Cardiac fibroblast (primary cell): Measurements from ENCODE around the gene C10orf90.

Source experiments
- DNase-seq, 2 donors: peaks; one replicate each; pipeline versions ENCODE4 v3.0.0 to v3.0.0-alpha.2; 2010; ENCODE audit warnings: low read depth in 2 of 2
- H3K4me3 ChIP-seq, 2 donors: replicated peaks in 1 of 2; 1 replicate in 1 of 2; 2 replicates in 1 of 2; pipeline ENCODE4 v1.5.1; 2011; ENCODE audit warnings: low read depth in 2 of 2, low read length in 2 of 2, mild to moderate bottlenecking in 2 of 2, moderate library complexity in 1 of 2
- TF ChIP-seq, protein P1 (sequence below): IDR thresholded peaks from one replicate; pipeline ENCODE4 v1.5.1; 2011; ENCODE audit warnings: low read depth, mild to moderate bottlenecking, low read length, inconsistent platforms

The C10orf90 gene

DNA sequence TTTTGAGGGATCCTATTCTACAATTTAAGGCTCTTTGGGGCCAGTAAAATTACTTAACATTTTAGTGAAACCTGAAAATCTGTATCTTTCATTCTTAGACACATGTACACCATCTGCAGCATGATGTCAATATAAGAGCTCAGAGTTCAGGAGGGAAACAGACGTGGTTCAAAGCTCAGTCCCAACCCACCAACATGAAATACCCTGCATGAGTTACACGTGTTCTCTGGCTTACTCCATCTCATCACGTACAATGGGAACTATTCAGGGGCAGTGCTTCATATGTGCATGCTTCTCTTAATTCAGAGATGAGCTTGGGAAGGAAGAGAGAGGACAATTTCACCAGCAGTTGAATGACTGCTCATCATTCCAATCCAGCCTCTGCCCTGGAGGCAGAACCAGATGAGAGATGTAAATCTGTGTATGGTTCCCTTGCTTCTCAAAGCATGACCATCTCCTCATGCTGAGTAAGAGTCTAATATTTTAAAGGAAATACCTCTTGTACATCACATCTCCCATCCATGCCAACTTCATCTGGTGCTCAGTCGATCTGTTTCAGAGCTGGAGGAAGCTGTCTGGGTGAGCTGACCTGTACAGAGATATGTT lies 253.2 kb downstream of the C10orf90 start:
- no peak overlapping the region for H3K4me3 ChIP-seq
- TF ChIP-seq, protein P1, sequence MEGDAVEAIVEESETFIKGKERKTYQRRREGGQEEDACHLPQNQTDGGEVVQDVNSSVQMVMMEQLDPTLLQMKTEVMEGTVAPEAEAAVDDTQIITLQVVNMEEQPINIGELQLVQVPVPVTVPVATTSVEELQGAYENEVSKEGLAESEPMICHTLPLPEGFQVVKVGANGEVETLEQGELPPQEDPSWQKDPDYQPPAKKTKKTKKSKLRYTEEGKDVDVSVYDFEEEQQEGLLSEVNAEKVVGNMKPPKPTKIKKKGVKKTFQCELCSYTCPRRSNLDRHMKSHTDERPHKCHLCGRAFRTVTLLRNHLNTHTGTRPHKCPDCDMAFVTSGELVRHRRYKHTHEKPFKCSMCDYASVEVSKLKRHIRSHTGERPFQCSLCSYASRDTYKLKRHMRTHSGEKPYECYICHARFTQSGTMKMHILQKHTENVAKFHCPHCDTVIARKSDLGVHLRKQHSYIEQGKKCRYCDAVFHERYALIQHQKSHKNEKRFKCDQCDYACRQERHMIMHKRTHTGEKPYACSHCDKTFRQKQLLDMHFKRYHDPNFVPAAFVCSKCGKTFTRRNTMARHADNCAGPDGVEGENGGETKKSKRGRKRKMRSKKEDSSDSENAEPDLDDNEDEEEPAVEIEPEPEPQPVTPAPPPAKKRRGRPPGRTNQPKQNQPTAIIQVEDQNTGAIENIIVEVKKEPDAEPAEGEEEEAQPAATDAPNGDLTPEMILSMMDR: no peak
- DNase-seq: no peak

DNA sequence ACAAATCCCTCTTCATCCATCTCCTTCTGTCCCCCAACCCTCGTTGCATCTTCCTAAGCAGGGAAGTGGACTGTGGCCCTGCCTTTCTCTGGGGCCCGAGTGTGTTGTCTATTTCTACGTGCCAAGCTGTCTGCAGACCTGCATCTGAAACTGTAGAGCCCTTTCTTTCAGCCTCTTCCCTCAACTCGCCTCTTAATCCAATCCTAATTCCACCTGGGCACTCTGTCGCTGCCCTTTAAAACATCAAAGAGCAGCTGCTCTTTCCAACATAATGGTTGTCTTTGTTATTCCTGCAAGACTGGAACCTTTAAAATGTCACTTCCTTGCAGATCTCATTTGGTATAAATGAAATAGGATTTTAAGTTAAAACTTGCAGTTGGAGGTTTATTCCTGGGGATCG lies 260.7 kb downstream of the C10orf90 start:
- no peak for DNase-seq
- no peak overlapping the region for H3K4me3 ChIP-seq

DNA sequence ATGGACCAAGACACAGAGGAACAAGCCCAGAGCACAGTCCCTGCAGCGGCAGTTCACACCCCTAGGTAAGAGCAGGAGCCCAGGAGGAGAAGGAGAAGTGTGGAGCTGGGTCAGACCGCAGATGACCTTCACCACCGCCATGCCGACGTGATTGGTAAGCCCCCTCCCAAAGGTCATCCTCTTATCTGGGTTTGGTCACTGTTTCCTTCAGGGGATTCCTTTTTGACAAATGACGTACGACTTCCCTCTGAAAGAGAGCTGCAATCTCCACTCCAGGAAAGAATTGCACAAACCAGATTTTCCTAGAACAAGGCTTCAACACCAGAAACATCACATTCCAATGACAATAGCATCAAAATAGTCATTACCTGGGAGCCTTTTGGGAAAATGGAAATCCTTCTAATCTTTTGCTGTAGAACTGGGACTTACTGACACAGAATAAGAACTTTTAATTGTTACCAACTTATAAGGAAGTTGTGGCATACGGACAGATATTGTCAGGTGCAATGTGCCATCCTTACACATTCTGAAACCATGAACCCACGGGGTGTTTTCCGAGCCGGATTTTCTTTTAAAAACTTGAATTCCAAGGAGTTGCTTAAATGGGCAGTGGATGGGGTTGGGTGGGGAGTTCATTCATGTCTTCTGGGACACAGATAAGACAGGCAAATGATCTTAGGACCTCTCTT lies 261.4 kb downstream of the C10orf90 start:
- peak in 1 of 2 donors; percentile 23 for DNase-seq
- no peak overlapping the region for H3K4me3 ChIP-seq
- TF ChIP-seq, protein P1: no peak

More for the DNA sequence above, 260.7 kb downstream of the C10orf90 start:
- TF ChIP-seq, protein P1: no peak

DNA sequence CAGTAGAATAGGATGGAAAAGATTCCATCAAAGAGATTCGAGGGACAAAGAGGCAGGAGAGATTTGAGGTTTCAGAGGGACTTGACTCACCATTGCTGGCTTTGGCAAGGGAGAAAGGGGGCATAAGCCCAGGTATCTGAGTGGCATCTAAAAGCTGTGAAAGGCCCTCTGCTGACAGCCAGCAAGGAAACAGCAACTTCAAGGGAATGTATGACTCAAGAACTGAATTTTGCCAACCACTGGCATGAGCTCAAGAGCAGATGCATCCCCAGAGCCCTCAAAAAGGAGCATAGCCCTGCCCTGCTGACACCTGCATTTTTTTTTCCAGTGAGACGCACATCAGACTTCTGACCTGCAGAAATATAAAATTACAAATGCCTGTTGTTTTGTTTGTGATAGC lies 262.7 kb downstream of the C10orf90 start:
- peak; percentile 27 to 32 for DNase-seq
- TF ChIP-seq, protein P1: no peak

DNA sequence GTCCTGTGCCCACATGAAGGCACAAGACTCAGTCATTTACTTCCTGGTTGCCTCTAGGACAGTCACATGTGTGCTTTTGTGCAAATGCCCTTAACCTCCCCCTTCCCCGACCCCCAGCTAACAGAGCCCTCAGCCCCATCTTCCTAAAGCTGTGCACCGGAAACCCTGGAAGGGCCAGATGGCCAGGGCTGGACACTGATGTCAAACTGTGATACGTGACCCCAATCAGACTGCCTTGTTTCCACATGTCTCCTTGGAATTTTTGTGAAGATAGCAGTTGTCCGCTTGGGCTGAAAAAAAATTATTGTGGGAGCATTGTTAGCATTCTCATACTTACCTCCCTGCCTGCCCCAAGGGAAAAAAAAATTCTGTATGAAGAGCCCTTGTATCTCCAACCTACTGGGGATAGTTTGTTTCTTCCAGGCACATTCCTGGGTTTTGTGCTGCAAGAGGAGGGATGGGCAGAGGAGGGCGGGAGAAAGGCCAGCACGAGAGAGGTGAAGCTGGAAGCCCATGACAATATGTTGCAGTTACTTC lies 265.2 kb downstream of the C10orf90 start:
- DNase-seq: no peak
- no peak overlapping the region for H3K4me3 ChIP-seq
- TF ChIP-seq, protein P1: no peak

More for the DNA sequence above, 262.7 kb downstream of the C10orf90 start:
- H3K4me3 ChIP-seq: no peak overlapping the region

DNA sequence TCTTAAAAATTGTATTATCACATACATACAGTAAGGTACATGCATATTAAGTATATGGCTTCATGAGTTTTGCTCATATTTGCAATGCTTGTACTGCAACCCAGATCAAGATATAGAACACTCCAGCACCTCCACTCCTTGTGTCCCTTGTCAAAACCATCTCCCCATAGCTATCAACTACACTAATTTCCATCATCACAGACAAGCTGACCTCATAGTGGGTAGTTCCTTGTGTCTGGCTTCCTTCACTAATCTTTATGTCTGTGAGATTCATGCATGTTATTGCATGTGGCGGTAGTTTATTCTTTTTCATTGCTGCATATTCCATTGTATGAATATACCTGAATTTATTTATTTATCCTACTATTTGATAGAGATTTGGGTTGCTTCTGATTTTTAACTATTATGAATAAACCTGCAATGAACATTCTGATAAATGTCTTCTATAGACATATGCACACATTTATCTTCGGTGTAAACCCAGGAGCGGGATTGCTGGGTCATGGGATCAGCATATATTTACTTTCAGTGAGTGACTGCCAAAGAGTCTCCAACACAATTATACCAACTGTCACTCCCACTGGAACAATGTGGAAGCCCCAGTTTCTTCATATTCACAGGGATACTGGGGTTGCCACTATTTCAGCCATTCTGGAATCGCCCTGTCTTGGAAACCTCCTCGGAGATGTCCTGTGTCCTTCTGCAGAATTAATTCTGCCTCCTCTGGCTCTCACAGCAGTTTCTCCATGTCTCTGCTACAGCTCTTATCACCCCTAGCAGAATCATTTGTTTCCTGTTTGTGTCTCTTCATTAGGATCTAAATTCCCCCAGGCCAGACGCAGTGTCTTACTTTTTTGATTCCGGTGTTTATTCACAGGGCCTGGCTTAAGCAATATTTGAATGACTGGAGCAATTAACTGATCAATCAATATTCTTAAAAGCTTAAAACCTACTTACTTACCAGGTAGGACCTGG lies 267.5 kb downstream of the C10orf90 start:
- TF ChIP-seq, protein P1: no peak
- no peak for DNase-seq
- no peak overlapping the region for H3K4me3 ChIP-seq
